ENCODE data around the gene TAC4. TPM values are rescaled to one million over a fixed set of nuclear protein-coding genes. Genes with fewer than 3 reads are reported as not detected.

Gene TAC4
- total RNA-seq, 4 donors from 2014 or later: not detected

DNA sequence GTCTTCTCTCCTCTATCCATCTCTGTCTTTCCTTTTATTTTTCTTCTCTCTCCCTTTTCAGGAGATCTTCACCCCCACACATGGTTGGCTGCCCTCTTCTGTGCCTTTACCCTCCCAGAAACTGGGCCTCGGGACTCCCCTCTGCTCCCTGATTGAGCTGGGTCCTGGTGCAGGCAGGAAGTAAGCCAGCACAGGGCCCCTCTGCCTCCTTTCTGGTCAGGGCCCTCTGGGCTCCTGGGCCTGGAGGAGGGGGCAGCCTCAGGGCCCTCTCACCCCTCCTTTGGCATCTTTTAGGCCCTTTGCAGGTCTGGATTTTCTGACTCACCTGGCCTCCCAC is 21.1 kb upstream of the TAC4 start:
- H3K9me3 ChIP-seq: no peaks in the 10 kb centered on the region
- peaks cover 0 to 2% (median 0%) of the 10 kb centered on the region in 4 donors for H3K4me1 ChIP-seq
- H3K4me3 ChIP-seq: no peak overlapping the region
- TF ChIP-seq, protein P1, sequence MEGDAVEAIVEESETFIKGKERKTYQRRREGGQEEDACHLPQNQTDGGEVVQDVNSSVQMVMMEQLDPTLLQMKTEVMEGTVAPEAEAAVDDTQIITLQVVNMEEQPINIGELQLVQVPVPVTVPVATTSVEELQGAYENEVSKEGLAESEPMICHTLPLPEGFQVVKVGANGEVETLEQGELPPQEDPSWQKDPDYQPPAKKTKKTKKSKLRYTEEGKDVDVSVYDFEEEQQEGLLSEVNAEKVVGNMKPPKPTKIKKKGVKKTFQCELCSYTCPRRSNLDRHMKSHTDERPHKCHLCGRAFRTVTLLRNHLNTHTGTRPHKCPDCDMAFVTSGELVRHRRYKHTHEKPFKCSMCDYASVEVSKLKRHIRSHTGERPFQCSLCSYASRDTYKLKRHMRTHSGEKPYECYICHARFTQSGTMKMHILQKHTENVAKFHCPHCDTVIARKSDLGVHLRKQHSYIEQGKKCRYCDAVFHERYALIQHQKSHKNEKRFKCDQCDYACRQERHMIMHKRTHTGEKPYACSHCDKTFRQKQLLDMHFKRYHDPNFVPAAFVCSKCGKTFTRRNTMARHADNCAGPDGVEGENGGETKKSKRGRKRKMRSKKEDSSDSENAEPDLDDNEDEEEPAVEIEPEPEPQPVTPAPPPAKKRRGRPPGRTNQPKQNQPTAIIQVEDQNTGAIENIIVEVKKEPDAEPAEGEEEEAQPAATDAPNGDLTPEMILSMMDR (IDR thresholded peaks at IDR 0.05): no peak
- no peak for TF ChIP-seq POLR2A (IDR thresholded peaks at IDR 0.05)
- TF ChIP-seq EP300 (IDR thresholded peaks at IDR 0.05): no peak
- 14 to 29% methylated on average over 1 of the region's 1 CpG for WGBS, 2 donors
- peaks cover 0 to 1% of the 10 kb centered on the region in 2 donors for H3K27me3 ChIP-seq
- H3K36me3 ChIP-seq: no peaks in the 10 kb centered on the region
- no peak for DNase-seq (ENCODE audit: low spot score in 2 of 2)
- no peak overlapping the region for H3K27ac ChIP-seq

DNA sequence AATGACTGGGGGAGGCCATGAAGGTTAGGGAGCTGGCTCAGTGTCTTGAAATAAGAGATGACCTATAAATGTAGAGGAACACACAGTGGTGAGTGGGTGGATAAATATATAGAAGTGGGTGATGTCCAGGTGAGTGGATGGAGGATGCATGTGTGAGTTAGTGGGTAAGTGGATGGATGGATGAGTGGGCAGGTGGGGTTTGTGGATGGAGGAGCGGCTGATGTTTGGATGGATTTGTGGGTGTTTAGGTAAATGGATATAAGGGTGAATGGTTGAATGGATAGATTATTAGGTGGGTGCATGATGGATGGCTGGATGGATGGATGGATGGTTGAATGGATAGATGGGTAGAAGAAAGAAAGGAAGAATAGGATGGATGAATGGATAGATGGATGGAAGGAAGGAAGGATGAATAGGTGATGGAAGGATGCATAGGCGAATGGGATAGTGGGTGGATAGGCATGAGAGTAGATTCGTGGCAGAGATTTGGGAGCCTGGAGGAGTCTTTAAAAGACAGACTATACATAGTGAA is 19.1 kb upstream of the TAC4 start:
- H3K36me3 ChIP-seq: no peaks in the 10 kb centered on the region
- no peaks in the 10 kb centered on the region for H3K9me3 ChIP-seq
- H3K4me1 ChIP-seq: peaks cover 0 to 6% (median 0%) of the 10 kb centered on the region in 4 donors
- no peak for DNase-seq (ENCODE audit: low spot score in 2 of 2)
- no peaks in the 10 kb centered on the region for H3K27me3 ChIP-seq
- H3K27ac ChIP-seq: no peak overlapping the region
- WGBS, 2 donors: 64 to 93% methylated on average over 3 of the region's 3 CpGs
- TF ChIP-seq EP300 (IDR thresholded peaks at IDR 0.05) (no peak), POLR2A (IDR thresholded peaks at IDR 0.05) (no peak)
- TF ChIP-seq, protein P1 (IDR thresholded peaks at IDR 0.05): no peak
- no peak overlapping the region for H3K4me3 ChIP-seq

DNA sequence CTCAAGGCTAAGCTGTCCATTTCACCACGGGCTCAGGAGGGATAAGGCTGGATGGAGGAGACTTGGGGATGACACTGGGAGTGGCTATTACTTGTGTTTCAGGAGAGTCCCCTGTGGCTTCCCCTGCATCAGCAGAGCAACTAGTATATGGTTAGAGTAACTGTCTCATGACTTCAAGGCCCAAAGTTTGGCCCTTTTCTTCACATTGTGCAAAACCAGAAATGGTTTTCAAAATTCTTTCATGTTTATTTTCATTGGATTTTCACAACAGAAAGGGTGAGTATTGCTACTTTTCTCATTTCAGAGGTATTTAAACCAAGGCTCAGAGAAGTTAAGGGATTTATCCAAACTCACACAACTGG is 18.1 kb upstream of the TAC4 start:
- Histone ChIP-seq H3K36me3 (no peaks in the 10 kb centered on the region), H3K4me1 (peaks cover 0 to 12% (median 2%) of the 10 kb centered on the region in 4 donors), H3K4me3 (no peak overlapping the region), H3K9me3 (no peaks in the 10 kb centered on the region), H3K27ac (no peak overlapping the region), H3K27me3 (no peaks in the 10 kb centered on the region)
- 0 to 11% methylated on average over 1 of the region's 1 CpG for WGBS, 2 donors
- no peak for DNase-seq (ENCODE audit: low spot score in 2 of 2)
- TF ChIP-seq, protein P1 (IDR thresholded peaks at IDR 0.05): no peak
- TF ChIP-seq EP300 (IDR thresholded peaks at IDR 0.05): no peak
- no peak for TF ChIP-seq POLR2A (IDR thresholded peaks at IDR 0.05)

DNA sequence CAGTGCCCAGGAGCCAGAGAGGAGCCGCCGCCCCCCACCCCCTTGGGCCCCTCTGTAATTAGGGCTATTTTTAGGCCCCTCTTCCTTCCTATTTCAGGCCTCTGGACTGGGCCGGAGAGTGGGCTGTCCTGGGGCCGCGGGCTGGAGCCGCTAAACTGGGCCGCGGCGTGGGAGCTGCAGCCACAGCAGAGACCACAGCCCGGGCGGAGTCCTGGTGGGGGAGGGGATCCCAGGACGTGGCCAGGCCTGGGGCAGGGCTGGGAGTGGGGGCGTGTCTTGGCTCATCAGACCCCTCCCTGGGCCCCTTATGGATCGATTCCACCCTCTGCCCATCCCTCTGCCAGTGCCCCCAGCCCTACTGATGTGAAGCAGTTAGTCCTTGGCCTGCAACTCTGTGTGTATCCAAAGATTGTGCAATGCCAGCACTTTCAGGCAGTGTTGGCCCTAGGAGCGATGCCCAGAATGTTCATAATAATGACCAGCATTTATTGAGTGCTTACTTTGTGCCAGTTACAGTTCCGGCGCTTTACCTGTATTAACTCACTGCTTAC is 15.0 kb upstream of the TAC4 start:
- no peaks in the 10 kb centered on the region for H3K9me3 ChIP-seq
- TF ChIP-seq EP300 (IDR thresholded peaks at IDR 0.05): no peak
- TF ChIP-seq POLR2A (IDR thresholded peaks at IDR 0.05): no peak
- TF ChIP-seq, protein P1 (IDR thresholded peaks at IDR 0.05): no peak
- no peaks in the 10 kb centered on the region for H3K36me3 ChIP-seq
- H3K4me3 ChIP-seq: no peak overlapping the region
- DNase-seq (ENCODE audit: low spot score in 2 of 2): no peak
- H3K4me1 ChIP-seq: peaks cover 0 to 13% (median 2%) of the 10 kb centered on the region in 4 donors
- WGBS, 2 donors: 29 to 46% methylated on average over 10 to 17 of the region's 17 CpGs
- no peak overlapping the region for H3K27ac ChIP-seq
- H3K27me3 ChIP-seq: no peaks in the 10 kb centered on the region

DNA sequence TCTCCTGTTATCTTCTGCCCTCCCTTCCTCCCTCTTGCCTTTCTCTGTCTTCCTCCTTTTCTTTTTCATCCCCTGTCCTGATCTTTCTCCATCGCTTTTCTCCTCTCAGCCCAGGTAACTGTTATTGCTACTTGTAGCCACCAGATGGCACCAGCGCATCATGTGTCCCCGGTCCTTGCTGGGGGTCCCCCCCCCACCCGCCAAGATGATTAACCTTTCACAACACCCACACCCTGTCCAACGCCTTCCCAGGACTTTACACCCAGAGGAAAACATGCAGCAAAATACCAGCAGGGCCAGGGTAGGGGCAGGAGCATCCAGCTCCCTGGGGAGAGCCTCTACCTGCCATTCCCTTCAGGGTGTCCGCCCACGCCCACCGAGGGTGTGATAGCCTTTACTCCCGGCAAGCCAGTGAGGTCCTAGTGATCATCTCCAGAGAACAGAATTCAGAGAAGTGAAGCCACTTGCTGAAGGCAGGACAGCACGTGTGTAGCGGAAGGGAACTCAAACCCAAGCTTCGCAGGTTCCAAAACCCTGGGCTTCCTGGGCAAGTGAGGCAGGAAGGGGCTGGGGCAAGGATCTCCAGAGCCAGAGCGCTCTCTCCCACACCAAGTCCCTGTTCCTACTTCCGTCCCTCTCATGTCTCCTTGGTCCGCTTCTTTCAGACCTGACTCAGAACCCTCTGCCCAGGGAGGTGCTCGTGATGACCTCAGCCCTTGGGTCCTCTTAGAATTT is 13.4 kb upstream of the TAC4 start:
- Histone ChIP-seq H3K9me3 (no peaks in the 10 kb centered on the region), H3K27ac (no peak overlapping the region), H3K4me3 (no peak overlapping the region), H3K4me1 (peaks cover 0 to 13% (median 2%) of the 10 kb centered on the region in 4 donors), H3K36me3 (no peaks in the 10 kb centered on the region), H3K27me3 (no peaks in the 10 kb centered on the region)
- no peak for DNase-seq (ENCODE audit: low spot score in 2 of 2)
- TF ChIP-seq EP300 (IDR thresholded peaks at IDR 0.05) (peak in 1 of 2 donors; percentile 13), POLR2A (IDR thresholded peaks at IDR 0.05) (no peak)
- TF ChIP-seq, protein P1 (IDR thresholded peaks at IDR 0.05): peak; percentile 58 to 86 (median 81)
- 34 to 42% methylated on average over 16 of the region's 16 CpGs for WGBS, 2 donors

Measured in tibial nerve (tissue), 4 donors.